ENCODE measurements around the gene TRAPPC3.
"Not testable (repeated sequence)": the region's sequence is repeated elsewhere in the genome, so short reads cannot be mapped to it uniquely, and the experiment has no call there.

Gene TRAPPC3

DNA sequence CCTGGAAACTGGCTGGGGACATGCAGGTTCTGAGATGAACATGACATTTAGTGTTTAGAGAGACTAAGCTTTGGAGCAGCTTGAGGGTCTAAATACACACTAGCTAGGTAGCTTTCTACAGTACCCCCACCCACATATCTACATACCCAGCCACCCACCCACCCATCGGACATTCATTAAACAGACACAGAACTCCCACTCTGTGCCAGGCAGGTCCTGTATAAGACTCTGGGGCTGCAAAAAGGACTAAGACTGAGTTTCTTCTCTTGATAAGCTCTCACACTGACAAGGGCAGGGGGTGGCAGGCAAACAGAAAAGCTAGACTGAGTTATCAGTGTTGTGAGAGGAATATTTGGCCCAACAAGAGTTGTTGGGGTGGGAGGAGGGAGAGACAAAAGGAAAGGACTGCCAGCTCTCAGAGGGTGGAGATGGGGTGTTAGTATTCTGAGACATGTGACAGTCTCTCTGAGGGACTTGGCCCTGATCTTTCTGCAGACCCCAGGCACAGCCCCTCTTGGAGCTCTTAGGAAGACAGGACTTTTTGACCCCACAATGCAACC lies 13.5 kb upstream of the TRAPPC3 start:
- DNase-seq (ENCODE audit: low read depth in 1 of 2, low spot score in 1 of 2) = no peak
- in situ Hi-C loops (cut with HindIII; ENCODE audit: low pct_unique_long_range_greater_than_20kb, low sequenced_read_pairs) = no loop called here
- no peak for TF ChIP-seq JUND (IDR thresholded peaks at IDR 0.05; ENCODE audit: low read depth)

DNA sequence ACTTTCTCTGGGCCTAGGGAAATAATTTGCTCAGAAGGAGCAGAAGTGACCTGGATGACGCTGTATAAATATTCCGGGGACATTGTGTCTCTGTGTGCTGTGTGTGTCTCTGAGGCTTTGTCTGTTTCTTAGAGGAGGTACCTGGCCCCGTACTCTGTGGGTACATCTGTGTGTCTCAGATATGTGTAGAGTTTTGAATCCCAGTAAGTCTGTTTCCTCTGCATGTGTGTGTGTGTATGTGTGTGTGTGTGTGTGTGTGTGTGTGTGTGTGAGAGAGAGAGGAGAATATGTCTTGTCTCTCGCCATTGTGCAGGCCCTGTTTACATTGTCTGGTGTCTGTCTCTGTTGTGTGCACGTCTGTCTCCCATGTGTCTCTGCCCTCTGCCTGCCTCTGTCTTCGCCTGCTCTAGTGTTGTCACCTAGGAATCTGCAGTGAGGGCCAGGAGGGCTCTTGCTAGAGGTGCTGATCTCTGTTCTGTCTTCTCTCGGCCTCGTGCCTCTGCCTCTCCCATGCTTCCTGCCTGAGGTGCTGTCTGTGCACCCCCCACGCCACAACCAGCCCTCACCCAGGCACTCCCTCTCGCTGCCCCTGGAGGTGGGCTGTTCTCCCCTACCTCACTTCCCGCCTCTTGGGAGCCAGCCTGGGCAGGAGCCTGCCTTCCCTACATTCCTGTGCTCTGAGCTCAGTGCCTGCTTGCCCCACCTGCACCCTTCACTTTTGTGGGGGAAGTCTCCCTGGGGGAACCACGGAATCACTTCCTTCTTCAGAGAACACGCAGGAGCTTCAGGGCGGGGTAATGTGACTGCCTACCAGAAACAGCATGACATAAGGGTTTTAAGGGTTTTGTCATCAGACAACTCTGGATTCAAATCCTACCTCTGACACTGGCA lies 12.6 kb upstream of the TRAPPC3 start:
- no peak for TF ChIP-seq JUND (IDR thresholded peaks at IDR 0.05; ENCODE audit: low read depth)
- in situ Hi-C loops (cut with HindIII; ENCODE audit: low pct_unique_long_range_greater_than_20kb, low sequenced_read_pairs) = no loop called here
- DNase-seq (ENCODE audit: low read depth in 1 of 2, low spot score in 1 of 2) = peak in 1 of 2 experiments; percentile 25

DNA sequence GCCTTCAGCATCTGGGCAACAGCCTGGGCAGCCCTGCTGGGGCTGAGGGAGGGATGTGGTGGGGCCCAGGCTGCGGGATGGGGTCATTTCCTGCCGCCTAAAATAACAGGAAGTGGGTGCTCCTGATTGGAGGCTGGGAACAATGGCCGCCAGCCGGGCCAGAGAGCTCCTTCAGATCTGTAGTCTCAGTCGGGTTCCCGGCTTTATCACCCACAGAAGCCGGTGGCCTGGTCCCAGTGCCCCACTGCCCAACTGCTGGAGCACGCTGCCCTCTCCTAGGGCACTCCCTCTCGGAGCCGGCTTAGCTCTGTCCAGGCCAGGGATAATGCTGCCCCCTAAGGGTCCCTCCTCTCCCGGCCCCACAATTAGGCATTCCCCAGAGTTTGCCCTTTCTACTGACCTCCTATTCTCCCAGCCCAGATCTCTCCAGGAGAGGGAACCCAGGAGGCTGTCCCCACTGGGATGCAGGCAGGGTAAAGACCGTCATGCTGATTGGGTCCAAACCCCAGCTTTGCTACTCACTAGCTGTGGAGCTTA lies 11.7 kb upstream of the TRAPPC3 start:
- DNase-seq (ENCODE audit: low read depth in 1 of 2, low spot score in 1 of 2) = no peak
- no peak for TF ChIP-seq JUND (IDR thresholded peaks at IDR 0.05; ENCODE audit: low read depth)
- in situ Hi-C loops (cut with HindIII; ENCODE audit: low pct_unique_long_range_greater_than_20kb, low sequenced_read_pairs) = no loop called here

DNA sequence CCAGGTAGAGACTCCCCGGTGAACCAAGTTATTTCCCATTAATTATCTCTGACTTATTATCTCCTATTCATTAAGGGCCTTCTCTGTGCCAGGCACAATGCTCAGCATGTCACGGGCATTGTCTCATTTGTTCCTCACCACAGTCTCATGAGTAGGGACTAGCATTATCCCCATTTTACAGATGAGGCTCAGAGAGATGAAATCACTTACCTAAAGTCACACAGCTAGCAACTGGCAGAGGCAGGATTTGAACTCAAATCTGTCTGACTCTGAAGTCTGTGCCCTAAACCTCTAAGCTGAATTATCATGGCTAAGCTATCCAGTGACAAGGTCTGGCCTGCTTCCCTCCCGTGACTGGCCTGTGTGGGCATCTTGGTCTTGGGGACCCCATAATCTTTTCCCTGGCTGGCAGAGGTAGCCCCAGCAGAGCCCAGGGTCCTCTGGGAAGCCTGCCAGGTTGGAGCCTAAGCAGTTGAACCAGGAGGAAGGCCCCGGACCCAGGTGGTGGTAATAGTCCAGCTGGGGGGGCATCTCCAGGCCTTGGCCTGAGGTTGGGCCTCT lies 11.2 kb upstream of the TRAPPC3 start:
- in situ Hi-C loops (cut with HindIII; ENCODE audit: low pct_unique_long_range_greater_than_20kb, low sequenced_read_pairs) = no loop called here
- DNase-seq (ENCODE audit: low read depth in 1 of 2, low spot score in 1 of 2) = no peak
- no peak for TF ChIP-seq JUND (IDR thresholded peaks at IDR 0.05; ENCODE audit: low read depth)

DNA sequence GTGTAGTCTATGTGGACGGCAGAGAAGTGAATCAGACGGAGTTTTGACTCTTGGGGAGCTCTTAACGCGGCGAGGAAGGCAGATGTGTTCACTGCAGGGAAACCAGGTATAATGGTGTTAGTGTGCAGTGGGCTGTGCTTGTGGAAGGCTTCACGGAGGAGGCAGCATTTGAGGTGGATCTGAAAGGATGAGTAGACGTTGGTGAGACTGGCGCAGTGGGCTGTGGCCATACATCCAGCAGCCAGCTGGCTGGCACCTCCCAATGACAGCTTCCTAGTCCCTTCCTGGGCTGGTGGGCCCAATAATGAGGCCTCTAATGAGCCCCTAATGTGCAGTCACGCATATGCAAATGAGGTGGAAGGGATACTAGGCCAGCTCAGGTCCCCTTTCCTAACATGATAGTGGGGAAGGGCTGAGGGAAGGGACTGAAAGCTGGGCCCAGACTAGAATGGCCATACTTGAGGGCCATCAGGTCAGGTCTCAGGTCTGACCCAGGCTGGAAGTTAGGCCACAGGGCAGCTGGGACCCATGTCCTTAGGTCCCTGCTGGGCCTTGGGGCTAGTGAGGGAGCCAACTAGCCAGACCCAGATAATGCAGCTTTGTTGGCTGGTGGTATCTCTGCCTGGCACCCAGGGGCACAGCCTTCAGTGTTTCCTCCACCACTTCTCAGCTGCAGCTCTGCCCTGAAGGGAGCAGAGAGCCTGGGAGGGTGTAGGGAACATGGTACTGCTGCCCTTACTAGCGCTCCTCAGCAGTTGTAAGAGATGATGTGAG lies 10.5 kb upstream of the TRAPPC3 start:
- no peak for DNase-seq (ENCODE audit: low read depth in 1 of 2, low spot score in 1 of 2)
- in situ Hi-C loops (cut with HindIII; ENCODE audit: low pct_unique_long_range_greater_than_20kb, low sequenced_read_pairs) = no loop called here

DNA sequence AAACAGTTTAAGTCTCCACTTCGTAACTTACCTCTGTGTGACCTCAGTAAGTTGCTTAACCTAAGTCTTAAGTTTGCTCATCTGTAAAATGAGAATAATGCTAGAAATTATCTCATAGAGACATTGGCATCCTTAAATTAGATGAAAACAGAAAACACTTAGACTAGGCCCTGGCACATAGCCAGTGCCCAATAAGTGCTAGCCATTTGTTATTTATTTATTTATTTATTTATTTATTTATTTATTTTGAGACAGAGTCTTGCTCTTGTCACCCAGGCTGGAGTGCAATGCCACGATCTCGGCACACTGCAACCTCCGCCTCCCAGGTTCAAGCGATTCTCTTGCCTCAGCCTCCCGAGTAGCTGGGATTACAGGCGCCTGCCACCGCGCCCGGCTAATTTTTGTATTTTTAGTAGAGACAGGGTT lies 9.6 kb upstream of the TRAPPC3 start:
- DNase-seq (ENCODE audit: low read depth in 1 of 2, low spot score in 1 of 2); in situ Hi-C loops (cut with HindIII; ENCODE audit: low pct_unique_long_range_greater_than_20kb, low sequenced_read_pairs): not testable (repeated sequence)

More for the DNA sequence above, 10.5 kb upstream of the TRAPPC3 start:
- TF ChIP-seq JUND (IDR thresholded peaks at IDR 0.05; ENCODE audit: low read depth) = no peak

DNA sequence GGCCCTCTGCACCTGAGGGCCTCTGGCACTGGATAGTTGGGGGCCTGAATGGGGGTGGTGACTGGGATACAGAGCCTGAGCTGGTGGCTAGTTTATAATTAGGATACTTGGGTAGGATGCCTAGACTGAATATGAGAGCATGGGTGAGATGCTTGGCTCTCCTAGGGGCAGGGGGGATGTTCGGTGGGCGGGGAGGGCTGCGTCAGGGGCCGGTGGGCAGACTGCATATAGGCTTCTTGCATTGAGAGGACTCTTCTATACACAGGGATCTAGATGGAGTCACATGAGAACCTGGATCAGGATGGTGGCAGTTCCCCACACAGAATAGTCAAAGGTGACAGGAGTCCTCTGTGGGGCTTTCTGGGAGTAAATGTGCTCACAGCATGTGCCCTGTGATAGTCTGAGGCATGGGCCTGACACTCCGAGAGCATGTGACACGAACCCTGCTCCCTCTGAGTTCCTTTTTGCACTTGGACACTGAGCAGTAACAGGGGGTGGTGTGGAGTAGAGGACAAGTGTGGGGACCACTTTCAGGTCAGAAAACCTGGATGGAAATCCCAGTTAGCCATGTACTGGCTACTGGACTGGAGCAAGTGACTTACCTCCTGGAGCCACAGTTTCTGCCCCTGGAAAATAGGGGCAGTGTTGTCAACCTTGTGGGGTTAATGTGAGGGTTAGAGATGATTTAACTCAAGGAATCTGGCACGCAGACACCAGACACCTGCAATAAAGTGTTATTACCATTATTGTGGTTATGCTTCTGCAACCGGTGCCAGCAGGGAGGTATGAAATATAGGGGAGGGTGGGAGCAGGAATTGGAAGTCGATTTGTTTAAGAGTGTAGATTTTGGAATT lies 8.9 kb upstream of the TRAPPC3 start:
- no peak for DNase-seq (ENCODE audit: low read depth in 1 of 2, low spot score in 1 of 2)
- in situ Hi-C loops (cut with HindIII; ENCODE audit: low pct_unique_long_range_greater_than_20kb, low sequenced_read_pairs) = no loop called here
- no peak for TF ChIP-seq JUND (IDR thresholded peaks at IDR 0.05; ENCODE audit: low read depth)

DNA sequence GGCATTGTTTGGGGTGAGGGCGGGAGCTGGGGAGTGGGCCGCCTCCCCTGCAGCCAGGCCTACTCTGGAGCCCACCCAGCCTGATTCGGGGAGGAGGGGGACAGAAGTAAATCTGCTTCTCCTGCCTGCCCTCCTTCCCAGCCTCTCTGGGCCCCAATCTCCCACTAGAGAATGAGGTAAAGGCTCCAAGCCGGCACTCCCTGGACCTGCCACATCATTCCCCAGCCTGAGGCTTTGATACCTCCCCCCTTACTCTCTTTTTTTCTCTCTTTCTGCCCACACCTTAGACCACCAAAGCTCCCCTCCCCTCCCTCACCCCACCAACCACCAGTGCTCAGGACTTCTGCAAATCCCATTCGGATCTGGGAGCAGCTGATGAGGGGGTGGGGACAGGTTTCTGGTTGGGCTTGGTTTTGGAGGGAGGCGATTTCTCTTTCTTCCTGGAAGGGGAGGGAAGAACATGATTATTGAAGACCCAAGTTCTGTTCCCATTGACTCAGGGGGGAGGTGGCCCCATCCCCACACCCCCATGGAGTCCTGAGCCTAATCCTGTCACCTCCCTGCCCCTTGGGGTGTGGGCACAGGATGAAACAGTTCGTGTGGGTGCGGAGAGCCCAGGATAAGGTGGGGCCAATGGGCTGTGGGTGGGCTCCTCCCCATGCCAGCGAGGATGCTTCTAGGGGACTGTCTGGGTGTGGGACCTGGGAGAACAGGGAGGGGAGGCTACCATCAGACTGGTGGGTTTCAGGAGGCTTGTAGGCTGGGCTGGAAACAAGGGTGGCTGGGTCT lies 8.0 kb upstream of the TRAPPC3 start:
- DNase-seq (ENCODE audit: low read depth in 1 of 2, low spot score in 1 of 2) = no peak
- in situ Hi-C loops (cut with HindIII; ENCODE audit: low pct_unique_long_range_greater_than_20kb, low sequenced_read_pairs) = no loop called here
- TF ChIP-seq JUND (IDR thresholded peaks at IDR 0.05; ENCODE audit: low read depth) = no peak

DNA sequence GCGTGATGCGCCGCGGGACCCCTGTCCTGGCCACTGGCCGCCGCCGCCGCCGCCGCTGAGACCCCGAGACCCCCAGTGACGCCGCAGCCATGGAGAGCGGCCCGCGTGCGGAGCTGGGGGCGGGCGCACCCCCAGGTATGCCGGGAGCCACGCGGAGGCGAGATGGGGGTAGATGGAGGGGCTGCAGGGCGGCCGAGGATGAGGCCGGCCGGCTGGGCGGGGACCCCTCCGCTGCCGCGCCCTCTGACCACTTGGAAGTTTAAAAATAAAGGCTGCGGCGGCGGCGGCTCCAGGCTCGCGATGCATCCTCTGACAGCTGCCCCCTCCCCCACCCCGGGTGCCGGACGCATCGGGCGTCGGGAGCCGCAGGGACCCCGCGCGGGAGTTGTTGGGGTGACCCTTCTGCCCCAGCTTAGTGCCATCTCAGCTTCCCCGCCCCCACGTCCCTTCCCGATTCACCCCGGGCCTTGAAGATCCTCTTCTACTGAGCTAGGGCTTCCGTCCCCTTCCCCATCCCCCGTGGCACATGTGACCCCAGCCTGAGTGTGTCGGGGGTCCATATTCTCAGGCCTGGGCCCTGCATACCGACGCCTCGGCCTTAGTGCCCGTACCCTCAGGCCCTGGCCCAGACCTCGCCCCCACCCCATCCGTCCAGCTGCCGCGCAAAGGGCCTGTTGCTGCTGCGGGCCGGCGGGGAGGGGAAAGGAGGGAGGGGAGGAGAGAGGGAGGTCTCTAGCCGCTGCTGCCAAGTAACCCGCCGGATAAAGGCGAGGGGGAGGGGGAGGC lies 7.2 kb upstream of the TRAPPC3 start:
- no peak for TF ChIP-seq JUND (IDR thresholded peaks at IDR 0.05; ENCODE audit: low read depth)
- in situ Hi-C loops (cut with HindIII; ENCODE audit: low pct_unique_long_range_greater_than_20kb, low sequenced_read_pairs) = no loop called here
- peak in 1 of 2 experiments; percentile 27 for DNase-seq (ENCODE audit: low read depth in 1 of 2, low spot score in 1 of 2)

Measured in T47D (cell line).